ENCODE results near the gene PNPLA7. TPM values are rescaled to one million over a fixed set of nuclear protein-coding genes. Genes with fewer than 3 reads are reported as not detected.

Gene PNPLA7
- total RNA-seq, 4 donors from 2014 or later = 11.4 to 48.6 (median 27.2) TPM

DNA sequence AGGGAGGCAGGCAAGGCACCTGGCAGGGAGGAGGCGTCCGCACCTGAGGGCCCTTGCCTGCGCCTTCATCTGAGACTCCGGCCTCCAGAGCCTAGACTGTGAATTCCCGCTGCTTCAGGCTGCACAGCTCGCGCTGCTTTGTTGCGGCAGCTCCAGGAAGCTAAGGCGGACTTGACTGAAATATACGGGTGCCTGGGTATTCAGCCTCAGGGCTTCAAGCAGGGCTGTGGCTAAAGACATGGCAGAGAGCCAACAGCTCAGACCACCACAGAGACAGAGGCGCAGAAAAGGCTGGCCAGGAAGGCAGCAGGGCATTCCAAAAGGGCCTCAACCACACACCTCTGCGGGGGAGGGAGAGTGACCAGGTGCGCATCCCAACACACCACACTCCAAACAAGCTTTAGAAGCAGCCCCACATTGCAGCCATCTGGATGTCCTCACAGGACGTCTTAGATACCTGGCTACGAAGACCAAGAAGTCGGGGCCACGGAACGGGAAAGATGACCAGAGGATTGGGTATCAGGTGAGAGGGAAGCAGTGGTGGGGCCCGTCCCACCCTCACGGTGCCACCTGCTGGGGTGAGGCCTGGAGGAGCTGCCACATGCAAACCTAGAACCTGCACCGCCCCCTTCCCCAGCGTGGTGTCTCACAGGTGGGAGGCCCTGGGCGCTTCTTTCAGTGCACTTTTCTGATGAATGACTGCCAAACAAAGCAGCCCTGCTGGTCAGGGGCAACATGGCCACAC is 30.2 kb upstream of the PNPLA7 start:
- DNase-seq = no peak
- H3K27ac ChIP-seq = no peak overlapping the region
- H3K36me3 ChIP-seq = peaks cover 0 to 20% (median 0%) of the 10 kb centered on the region in 3 donors
- H3K4me3 ChIP-seq = no peak overlapping the region
- no peaks in the 10 kb centered on the region for H3K9me3 ChIP-seq
- H3K4me1 ChIP-seq = peaks cover 0 to 20% (median 10%) of the 10 kb centered on the region in 4 donors
- H3K27me3 ChIP-seq = no peaks in the 10 kb centered on the region
- TF ChIP-seq POLR2A (IDR thresholded peaks at IDR 0.05) = no peak
- TF ChIP-seq, protein P1, sequence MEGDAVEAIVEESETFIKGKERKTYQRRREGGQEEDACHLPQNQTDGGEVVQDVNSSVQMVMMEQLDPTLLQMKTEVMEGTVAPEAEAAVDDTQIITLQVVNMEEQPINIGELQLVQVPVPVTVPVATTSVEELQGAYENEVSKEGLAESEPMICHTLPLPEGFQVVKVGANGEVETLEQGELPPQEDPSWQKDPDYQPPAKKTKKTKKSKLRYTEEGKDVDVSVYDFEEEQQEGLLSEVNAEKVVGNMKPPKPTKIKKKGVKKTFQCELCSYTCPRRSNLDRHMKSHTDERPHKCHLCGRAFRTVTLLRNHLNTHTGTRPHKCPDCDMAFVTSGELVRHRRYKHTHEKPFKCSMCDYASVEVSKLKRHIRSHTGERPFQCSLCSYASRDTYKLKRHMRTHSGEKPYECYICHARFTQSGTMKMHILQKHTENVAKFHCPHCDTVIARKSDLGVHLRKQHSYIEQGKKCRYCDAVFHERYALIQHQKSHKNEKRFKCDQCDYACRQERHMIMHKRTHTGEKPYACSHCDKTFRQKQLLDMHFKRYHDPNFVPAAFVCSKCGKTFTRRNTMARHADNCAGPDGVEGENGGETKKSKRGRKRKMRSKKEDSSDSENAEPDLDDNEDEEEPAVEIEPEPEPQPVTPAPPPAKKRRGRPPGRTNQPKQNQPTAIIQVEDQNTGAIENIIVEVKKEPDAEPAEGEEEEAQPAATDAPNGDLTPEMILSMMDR (IDR thresholded peaks at IDR 0.05) = no peak

GRCh38 chr9:137579259-137579604 is 29.0 kb upstream of the PNPLA7 start:
- Histone ChIP-seq H3K4me1 (peaks cover 0 to 20% (median 10%) of the 10 kb centered on the region in 4 donors), H3K27ac (peak overlapping the region; percentile 63 to 94 (median 84)), H3K9me3 (no peaks in the 10 kb centered on the region), H3K27me3 (no peaks in the 10 kb centered on the region), H3K36me3 (peaks cover 0 to 30% (median 0%) of the 10 kb centered on the region in 3 donors), H3K4me3 (peak overlapping the region; percentile 78 to 99 (median 88))
- DNase-seq = no peak
- TF ChIP-seq, protein P1 (IDR thresholded peaks at IDR 0.05) = no peak

GRCh38 chr9:137578518-137579258 is 28.5 kb upstream of the PNPLA7 start, which contains the start of gene DPH7:
Gene DPH7 (minus strand): TSS chr9:137578925. CDS start chr9:137578777, 148 bp downstream.
- DNase-seq = peak; percentile 95 to 98 (median 97)
- TF ChIP-seq, protein P1 (IDR thresholded peaks at IDR 0.05) = peak; percentile 94 to 98 (median 96)
- peak; percentile 73 to 76 for TF ChIP-seq POLR2A (IDR thresholded peaks at IDR 0.05)
- Histone ChIP-seq H3K4me3 (peak within 1 kb of the TSS; percentile 78 to 99 (median 88)), H3K27ac (peak within 1 kb of the TSS; percentile 63 to 94 (median 84)), H3K9me3 (no peaks in the 10 kb centered on the region), H3K36me3 (peaks cover 0 to 35% (median 0%) of the 10 kb centered on the region in 3 donors), H3K27me3 (no peaks in the 10 kb centered on the region), H3K4me1 (peaks cover 0 to 20% (median 10%) of the 10 kb centered on the region in 4 donors)

DNA sequence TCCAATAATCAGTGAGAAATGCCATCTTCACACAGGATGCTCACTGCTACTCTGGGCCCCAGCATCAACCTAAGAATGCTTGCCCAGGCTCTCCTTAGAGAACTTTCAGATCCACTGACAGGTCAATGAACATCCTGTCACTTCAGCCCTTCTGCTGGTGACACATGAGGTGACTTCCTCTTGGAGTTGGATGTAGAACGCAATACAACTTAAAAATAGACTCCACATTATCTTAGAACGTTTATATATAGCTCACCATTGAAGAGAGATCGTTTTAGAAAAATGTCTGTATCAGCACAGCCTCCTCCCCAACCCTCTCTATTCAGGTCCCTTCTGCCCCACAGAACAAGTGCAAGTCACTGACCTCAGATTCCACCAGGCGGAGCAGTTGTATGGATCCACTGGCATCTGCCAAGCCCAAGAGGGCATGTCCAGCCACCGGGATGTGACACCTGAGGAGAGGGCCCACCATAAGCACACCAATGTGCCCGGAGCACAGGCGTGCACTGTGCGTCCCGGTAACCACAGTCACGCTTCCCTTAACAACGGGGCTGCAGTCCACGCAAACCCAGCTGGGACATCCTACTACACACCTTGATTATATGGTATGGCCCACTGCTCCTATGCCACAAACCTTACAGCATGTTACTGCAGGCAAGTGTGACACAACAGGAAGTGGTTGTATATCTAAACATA is 25.7 kb upstream of the PNPLA7 start:
- TF ChIP-seq, protein P1 (IDR thresholded peaks at IDR 0.05) = no peak
- TF ChIP-seq POLR2A (IDR thresholded peaks at IDR 0.05) = no peak

DNA sequence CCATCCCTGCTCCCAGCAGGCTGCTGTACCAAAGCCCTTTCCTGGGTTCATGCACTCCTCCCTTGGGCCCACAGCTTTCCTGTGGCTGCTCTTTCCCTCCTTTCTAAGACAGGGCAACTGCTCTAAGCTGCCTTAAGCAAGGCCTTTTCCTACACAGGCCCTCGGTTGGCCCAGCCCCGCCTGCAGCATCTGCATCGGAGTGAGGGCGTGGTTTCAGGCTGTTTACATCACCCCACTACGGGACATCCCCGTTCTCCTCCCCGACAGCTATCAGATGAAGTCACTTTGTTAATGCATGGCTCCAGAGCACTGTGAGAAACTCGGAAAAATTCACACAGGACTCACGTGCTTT is 25.1 kb upstream of the PNPLA7 start:
- H3K36me3 ChIP-seq = peaks cover 0 to 51% (median 0%) of the 10 kb centered on the region in 3 donors

More for the DNA sequence above, 25.7 kb upstream of the PNPLA7 start:
- H3K4me1 ChIP-seq = peaks cover 0 to 20% (median 10%) of the 10 kb centered on the region in 4 donors
- no peaks in the 10 kb centered on the region for H3K27me3 ChIP-seq
- DNase-seq = no peak
- no peak overlapping the region for H3K4me3 ChIP-seq
- H3K9me3 ChIP-seq = no peaks in the 10 kb centered on the region
- peaks cover 0 to 47% (median 0%) of the 10 kb centered on the region in 3 donors for H3K36me3 ChIP-seq
- H3K27ac ChIP-seq = peak overlapping the region in 1 of 4 donors; percentile 35

More for the DNA sequence above, 25.1 kb upstream of the PNPLA7 start:
- DNase-seq = no peak
- Histone ChIP-seq H3K9me3 (no peaks in the 10 kb centered on the region), H3K4me3 (no peak overlapping the region), H3K4me1 (peaks cover 0 to 20% (median 10%) of the 10 kb centered on the region in 4 donors), H3K27me3 (no peaks in the 10 kb centered on the region), H3K27ac (peak overlapping the region in 1 of 4 donors; percentile 22)
- TF ChIP-seq, protein P1 (IDR thresholded peaks at IDR 0.05) = no peak
- TF ChIP-seq POLR2A (IDR thresholded peaks at IDR 0.05) = no peak
